ENCODE results near the gene PNKP. TPM values are rescaled to one million over a fixed set of nuclear protein-coding genes. Genes with fewer than 3 reads are reported as not detected.

Gene PNKP
- total RNA-seq, 1 donor from 2014 or later: 76.4 TPM

DNA sequence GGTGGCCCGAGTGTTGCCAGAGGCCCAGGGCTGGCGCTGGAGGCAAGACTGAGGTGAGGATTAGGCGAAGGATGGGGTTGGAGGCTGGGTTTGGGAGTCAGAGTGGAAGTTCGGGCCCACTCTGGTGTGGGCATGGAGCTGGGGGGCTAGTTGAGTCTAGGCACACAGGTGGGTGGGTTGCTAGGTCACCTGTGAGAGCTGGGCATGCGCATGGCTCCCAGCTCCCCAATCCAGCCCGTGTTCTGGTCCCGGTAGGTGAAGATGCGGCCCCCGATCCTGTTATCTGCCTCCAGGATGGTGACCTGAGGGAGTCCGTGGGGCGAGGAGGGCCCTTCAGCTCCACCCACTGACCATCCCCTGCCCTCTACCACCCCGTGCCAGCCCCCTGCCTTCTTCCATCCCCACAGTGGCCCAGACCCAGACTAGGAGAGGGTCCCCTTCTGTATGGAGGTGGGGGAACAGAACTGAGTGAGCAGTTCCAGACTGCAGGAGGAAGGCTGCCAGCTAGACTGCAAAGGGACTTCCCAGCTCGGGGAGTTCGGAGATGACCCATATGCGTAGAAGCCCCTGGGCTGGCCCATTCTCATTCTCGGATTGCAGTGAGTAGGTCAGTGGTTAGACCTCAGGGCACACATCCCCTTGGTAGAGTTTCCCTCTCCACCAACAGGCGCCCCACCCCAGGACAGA lies 27.6 kb upstream of the PNKP start:
- Mint-ChIP-seq H3K9me3 (ENCODE audit: unreplicated experiment) (no peaks in the 10 kb centered on the region), H3K4me3 (ENCODE audit: unreplicated experiment) (no peak overlapping the region), H3K4me1 (ENCODE audit: unreplicated experiment) (peaks cover 13% of the 10 kb centered on the region), H3K36me3 (ENCODE audit: unreplicated experiment) (no peaks in the 10 kb centered on the region), H3K27me3 (ENCODE audit: unreplicated experiment) (peaks cover 6% of the 10 kb centered on the region), H3K27ac (ENCODE audit: unreplicated experiment) (no peak overlapping the region)
- DNase-seq (ENCODE audit: extremely low spot score, unreplicated experiment): no peak
- TF ChIP-seq, protein P1, sequence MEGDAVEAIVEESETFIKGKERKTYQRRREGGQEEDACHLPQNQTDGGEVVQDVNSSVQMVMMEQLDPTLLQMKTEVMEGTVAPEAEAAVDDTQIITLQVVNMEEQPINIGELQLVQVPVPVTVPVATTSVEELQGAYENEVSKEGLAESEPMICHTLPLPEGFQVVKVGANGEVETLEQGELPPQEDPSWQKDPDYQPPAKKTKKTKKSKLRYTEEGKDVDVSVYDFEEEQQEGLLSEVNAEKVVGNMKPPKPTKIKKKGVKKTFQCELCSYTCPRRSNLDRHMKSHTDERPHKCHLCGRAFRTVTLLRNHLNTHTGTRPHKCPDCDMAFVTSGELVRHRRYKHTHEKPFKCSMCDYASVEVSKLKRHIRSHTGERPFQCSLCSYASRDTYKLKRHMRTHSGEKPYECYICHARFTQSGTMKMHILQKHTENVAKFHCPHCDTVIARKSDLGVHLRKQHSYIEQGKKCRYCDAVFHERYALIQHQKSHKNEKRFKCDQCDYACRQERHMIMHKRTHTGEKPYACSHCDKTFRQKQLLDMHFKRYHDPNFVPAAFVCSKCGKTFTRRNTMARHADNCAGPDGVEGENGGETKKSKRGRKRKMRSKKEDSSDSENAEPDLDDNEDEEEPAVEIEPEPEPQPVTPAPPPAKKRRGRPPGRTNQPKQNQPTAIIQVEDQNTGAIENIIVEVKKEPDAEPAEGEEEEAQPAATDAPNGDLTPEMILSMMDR (IDR thresholded peaks at IDR 0.05): no peak

DNA sequence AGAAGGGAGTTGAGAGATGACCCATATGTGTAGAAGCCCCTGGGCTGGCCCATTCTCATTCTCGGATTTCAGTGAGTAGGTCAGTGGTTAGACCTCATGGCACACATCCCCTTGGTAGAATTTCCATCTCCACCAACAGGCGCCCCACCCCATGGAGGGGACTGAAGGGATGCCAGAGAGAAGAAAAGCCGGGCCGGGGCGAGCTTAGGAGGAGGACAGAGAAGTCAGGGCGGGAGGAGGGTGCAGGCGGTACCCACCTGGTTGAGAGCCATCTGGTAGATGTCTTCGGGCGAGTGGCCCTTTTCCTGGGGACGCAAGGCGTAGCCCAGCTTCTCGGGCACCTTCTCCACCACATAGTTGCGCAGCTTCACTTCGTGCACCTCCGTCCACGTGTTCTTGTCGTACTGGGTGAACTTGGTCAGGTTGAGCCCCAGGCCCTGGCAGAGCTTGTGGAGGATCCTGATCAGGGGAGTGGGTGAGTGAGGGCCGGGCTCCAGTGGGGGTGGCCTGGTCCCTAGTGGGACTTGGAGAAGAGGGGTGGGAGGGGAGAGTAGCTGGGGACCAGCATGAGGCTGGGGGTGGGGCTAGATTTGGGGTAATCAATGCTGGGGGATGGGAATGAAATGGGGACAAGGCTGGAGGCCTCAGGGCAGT lies 26.8 kb upstream of the PNKP start:
- no peak overlapping the region for H3K27ac Mint-ChIP-seq (ENCODE audit: unreplicated experiment)
- no peaks in the 10 kb centered on the region for H3K9me3 Mint-ChIP-seq (ENCODE audit: unreplicated experiment)
- peaks cover 6% of the 10 kb centered on the region for H3K27me3 Mint-ChIP-seq (ENCODE audit: unreplicated experiment)
- no peaks in the 10 kb centered on the region for H3K36me3 Mint-ChIP-seq (ENCODE audit: unreplicated experiment)
- DNase-seq (ENCODE audit: extremely low spot score, unreplicated experiment): no peak
- peaks cover 16% of the 10 kb centered on the region for H3K4me1 Mint-ChIP-seq (ENCODE audit: unreplicated experiment)
- H3K4me3 Mint-ChIP-seq (ENCODE audit: unreplicated experiment): no peak overlapping the region
- TF ChIP-seq, protein P1 (IDR thresholded peaks at IDR 0.05): no peak

DNA sequence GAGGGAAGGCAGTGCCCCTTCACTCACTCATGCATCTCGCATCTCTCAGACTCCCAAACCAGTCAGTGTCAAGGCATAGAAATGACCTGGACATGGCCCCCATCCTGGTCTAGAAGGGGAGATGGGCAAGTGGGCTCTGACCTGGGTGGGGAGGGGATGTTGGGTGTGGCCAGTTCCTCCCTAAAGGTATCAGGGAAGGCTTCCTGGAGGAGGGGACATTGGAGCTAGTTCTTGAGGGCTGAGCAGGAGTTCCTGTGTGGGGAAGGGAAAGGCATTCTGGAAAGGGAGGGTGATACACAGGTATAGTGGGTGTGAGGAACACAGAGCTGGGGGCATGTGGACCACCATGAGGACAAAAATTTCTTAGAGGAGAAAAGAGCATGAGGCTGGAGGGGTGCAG lies 25.3 kb upstream of the PNKP start:
- DNase-seq (ENCODE audit: extremely low spot score, unreplicated experiment): no peak
- no peak overlapping the region for H3K4me3 Mint-ChIP-seq (ENCODE audit: unreplicated experiment)
- H3K4me1 Mint-ChIP-seq (ENCODE audit: unreplicated experiment): peaks cover 14% of the 10 kb centered on the region
- H3K27me3 Mint-ChIP-seq (ENCODE audit: unreplicated experiment): peaks cover 6% of the 10 kb centered on the region
- H3K27ac Mint-ChIP-seq (ENCODE audit: unreplicated experiment): no peak overlapping the region
- TF ChIP-seq, protein P1 (IDR thresholded peaks at IDR 0.05): no peak
- H3K36me3 Mint-ChIP-seq (ENCODE audit: unreplicated experiment): no peaks in the 10 kb centered on the region
- no peaks in the 10 kb centered on the region for H3K9me3 Mint-ChIP-seq (ENCODE audit: unreplicated experiment)

DNA sequence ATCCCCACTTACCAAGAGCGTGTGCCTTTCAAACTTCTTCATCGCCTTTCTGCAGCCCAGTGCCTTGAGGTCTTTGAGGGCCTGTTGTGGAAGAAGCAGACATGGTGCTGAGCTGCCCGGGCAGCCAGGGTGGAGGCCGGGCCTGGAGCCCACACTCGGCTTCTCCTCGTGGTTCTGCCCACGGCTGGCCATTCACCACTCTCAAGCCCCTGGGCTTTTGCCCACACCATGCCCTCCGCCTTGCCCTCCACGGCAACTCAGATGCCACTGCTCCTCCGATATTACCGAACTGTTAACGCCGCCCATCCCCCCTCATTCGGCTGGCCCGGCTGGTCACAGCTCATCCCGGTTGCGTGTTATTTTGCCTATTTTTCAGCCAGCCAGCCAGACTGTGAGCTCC lies 24.0 kb upstream of the PNKP start:
- TF ChIP-seq, protein P1 (IDR thresholded peaks at IDR 0.05): no peak
- no peak for DNase-seq (ENCODE audit: extremely low spot score, unreplicated experiment)
- no peak overlapping the region for H3K4me3 Mint-ChIP-seq (ENCODE audit: unreplicated experiment)
- peaks cover 8% of the 10 kb centered on the region for H3K4me1 Mint-ChIP-seq (ENCODE audit: unreplicated experiment)
- no peaks in the 10 kb centered on the region for H3K9me3 Mint-ChIP-seq (ENCODE audit: unreplicated experiment)
- H3K27me3 Mint-ChIP-seq (ENCODE audit: unreplicated experiment): peaks cover 6% of the 10 kb centered on the region
- H3K36me3 Mint-ChIP-seq (ENCODE audit: unreplicated experiment): no peaks in the 10 kb centered on the region
- H3K27ac Mint-ChIP-seq (ENCODE audit: unreplicated experiment): no peak overlapping the region
